Heart right ventricle (tissue), 16 donors: ENCODE results near the gene IFNL2. TPM values are rescaled to one million over a fixed set of nuclear protein-coding genes. Genes with fewer than 3 reads are reported as not detected.
A peak's percentile ranks its signal among the peaks of the same experiment; 100 is the strongest.

Experiments
- ATAC-seq, 8 donors: fragments of 200-7000 bp; cut with Tn5 transposase; one replicate each; pipeline ENCODE4 v1.9.1; 2020; ENCODE audit warnings: mild to moderate bottlenecking in 8 of 8, moderate library complexity in 8 of 8, moderate number of reproducible peaks in 1 of 8
- DNase-seq, 2 donors: peaks; one replicate each; pipeline ENCODE4 v3.0.0-alpha.2; 2020
- H3K27ac ChIP-seq, 10 donors: fragments of 200-600 bp; sonication (generic) in 2 of 10; one replicate each; pipeline versions ENCODE4 v1.5.0 to v1.8.0; 2020 to 2022; ENCODE audit warnings: mild to moderate bottlenecking in 3 of 10
- H3K27me3 ChIP-seq, 7 donors: fragments of 200-600 bp; one replicate each; pipeline ENCODE4 v1.8.0; 2021 to 2022; ENCODE audit warnings: mild to moderate bottlenecking in 2 of 7
- H3K36me3 ChIP-seq, 9 donors: fragments of 200-600 bp; sonication (generic) in 1 of 9; one replicate each; pipeline versions ENCODE4 v1.5.0 to v1.8.0; 2020 to 2022; ENCODE audit warnings: mild to moderate bottlenecking in 2 of 9
- H3K4me1 ChIP-seq, 9 donors: fragments of 200-600 bp; sonication (generic) in 1 of 9; one replicate each; pipeline versions ENCODE4 v1.5.0 to v1.8.0; 2020 to 2022; ENCODE audit warnings: mild to moderate bottlenecking in 4 of 9
- H3K4me3 ChIP-seq, 10 donors: fragments of 200-600 bp; sonication (generic) in 2 of 10; one replicate each; pipeline versions ENCODE4 v1.5.0 to v1.8.0; 2020 to 2022; ENCODE audit warnings: mild to moderate bottlenecking in 7 of 10, moderate library complexity in 2 of 10
- H3K9me3 ChIP-seq, 11 donors: fragments of 200-600 bp in 10 of 11; sonication (generic) in 2 of 11; one replicate each; pipeline versions ENCODE4 v1.5.0 to v1.8.0; 2013 to 2022; ENCODE audit warnings: mild to moderate bottlenecking in 2 of 11, control low read depth in 1 of 11, moderate library complexity in 1 of 11
- WGBS, 2 donors: extraction: QIAGEN DNeasy Blood & Tissue Kit; methylation state at CpG; one replicate each; pipeline ENCODE4 v1.1.7; 2013; ENCODE audit warnings: inconsistent platforms in 1 of 2; 5-methylcytosine and 5-hydroxymethylcytosine counted together
- intact Hi-C, 10 donors: fragments of 100-400 bp; cut with DNase I; formaldehyde crosslinking; loops; one replicate each; pipeline versions ENCODE4 v1.11.1 to v1.14.2; 2022
- polyA plus RNA-seq, 2 donors: library from polyadenylated mRNA; stranded (reverse); fragments of 200-250 nt; gene quantifications; one replicate each; pipeline ENCODE4 v1.2.3, GENCODE V29; 2013
- total RNA-seq, 10 donors: library from RNA; stranded (reverse); fragmentation: NEBNext Ultra II Directional in 3 of 10; extraction: Animal tissue kit (Norgen Biotek cat#: 25700) in 3 of 10; gene quantifications; one replicate each; pipeline versions ENCODE4 v1.2.1 to v1.2.4, GENCODE V29; 2021 to 2023
- TF ChIP-seq, protein P1 (sequence below), 9 donors: fragments of 200-600 bp; sonication (generic) in 2 of 9; IDR thresholded peaks; one replicate each; pipeline versions ENCODE4 v1.5.0 to v1.8.0; 2021 to 2022; ENCODE audit warnings: antibody characterized with exemption in 9 of 9, mild to moderate bottlenecking in 5 of 9, moderate library complexity in 1 of 9
- donor health status: Arrhythmogenic right ventricular cardiomyopathy.
- donor health status: ischemic (EF 13 %, LVEDD 7.1; RV severe dilation, severe dysfunction).
- donor health status: healthy with polysubstance abuse.
- donor health status: DM: no; HTN: yes; CAD: no.
- donor health status: DM: no; HTN: no; CAD: no.
- donor health status: ischemic (EF 25% LVEDD 6.9; RV normal size, moderate dysfunction).
- donor health status: ischemic (EF 25% LVEDD 5.7; RV mildly dilated, moderate dysfunction).
- donor health status: healthy.
- donor health status: DM: yes; HTN: yes; CAD: no.
- donor health status: Ischemic cardiomyopathy.
- donor health status: ischemic (EF 35%, LVEDD 5.7; RV mildly dilated, moderate dysfunction).
- donor health status: nonischemic (EF 11% LVEDD 7.7; RV severe dilation, severe dysfunction).
- donor health status: DM: yes; HTN: yes; CAD: no.
- donor health status: PGD.
- donor health status: ischemic (EF 29% LVEDD 5.4; RV normal size, mild dysfunction).
- donor health status: nonischemic (EF 23%, LVEDD 6.1; RV moderate dilation, normal function).

The IFNL2 gene
- total and polyA plus RNA-seq, 12 donors, result not detected

DNA sequence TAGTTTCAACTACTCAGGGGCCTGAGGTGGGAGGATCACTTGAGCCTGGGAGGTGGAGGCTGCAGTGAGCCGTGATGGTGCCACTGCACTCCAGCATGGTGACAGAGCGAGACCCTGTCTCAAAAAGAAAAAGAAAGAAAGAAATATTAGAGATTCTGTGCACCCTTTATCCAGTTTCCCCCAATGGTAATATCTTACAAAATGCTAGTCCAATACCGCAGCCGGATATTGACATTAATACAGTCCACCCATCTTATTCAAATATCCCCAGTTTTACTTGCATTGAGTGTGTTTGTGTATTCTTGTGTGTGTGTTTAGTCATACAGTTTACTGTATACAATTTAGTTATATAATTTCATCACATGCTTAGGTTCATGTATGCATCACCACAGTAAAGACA is 11.0 kb upstream of the IFNL2 start:
- H3K4me1 ChIP-seq, result no peaks in the 10 kb centered on the region
- peaks cover 0 to 81% (median 50%) of the 10 kb centered on the region in 7 donors for H3K27me3 ChIP-seq
- TF ChIP-seq, protein P1, sequence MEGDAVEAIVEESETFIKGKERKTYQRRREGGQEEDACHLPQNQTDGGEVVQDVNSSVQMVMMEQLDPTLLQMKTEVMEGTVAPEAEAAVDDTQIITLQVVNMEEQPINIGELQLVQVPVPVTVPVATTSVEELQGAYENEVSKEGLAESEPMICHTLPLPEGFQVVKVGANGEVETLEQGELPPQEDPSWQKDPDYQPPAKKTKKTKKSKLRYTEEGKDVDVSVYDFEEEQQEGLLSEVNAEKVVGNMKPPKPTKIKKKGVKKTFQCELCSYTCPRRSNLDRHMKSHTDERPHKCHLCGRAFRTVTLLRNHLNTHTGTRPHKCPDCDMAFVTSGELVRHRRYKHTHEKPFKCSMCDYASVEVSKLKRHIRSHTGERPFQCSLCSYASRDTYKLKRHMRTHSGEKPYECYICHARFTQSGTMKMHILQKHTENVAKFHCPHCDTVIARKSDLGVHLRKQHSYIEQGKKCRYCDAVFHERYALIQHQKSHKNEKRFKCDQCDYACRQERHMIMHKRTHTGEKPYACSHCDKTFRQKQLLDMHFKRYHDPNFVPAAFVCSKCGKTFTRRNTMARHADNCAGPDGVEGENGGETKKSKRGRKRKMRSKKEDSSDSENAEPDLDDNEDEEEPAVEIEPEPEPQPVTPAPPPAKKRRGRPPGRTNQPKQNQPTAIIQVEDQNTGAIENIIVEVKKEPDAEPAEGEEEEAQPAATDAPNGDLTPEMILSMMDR (IDR thresholded peaks at IDR 0.05), result no peak
- H3K27ac ChIP-seq, result no peak overlapping the region
- H3K4me3 ChIP-seq, result no peak overlapping the region
- no peaks in the 10 kb centered on the region for H3K36me3 ChIP-seq
- DNase-seq (no peak), ATAC-seq (no peak)
- 94 to 96% methylated on average over 4 of the region's 4 CpGs for WGBS, 2 donors
- peaks cover 0 to 9% (median 0%) of the 10 kb centered on the region in 11 donors for H3K9me3 ChIP-seq
- intact Hi-C loops, result no loop called here

DNA sequence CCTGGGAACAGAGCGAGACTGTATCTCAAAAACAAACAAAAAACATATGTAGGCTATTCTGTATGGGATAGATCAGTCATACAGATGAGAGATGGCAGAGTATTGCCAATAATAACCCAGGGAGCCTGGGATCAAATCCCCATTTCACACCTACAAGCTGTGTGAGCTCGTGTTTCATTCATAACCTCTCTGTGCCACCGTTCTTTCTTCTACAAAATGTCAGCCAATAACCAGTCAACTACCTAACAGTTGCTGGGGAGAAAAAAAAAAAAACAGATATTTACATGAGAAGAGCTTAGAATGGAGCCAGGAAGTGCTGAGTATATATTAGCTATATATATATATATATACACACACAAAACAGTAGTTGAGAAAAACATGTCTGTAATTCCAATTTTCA is 6.5 kb upstream of the IFNL2 start:
- Histone ChIP-seq H3K4me3 (no peak overlapping the region), H3K27ac (no peak overlapping the region), H3K4me1 (peaks cover 0 to 10% (median 0%) of the 10 kb centered on the region in 9 donors), H3K36me3 (no peaks in the 10 kb centered on the region), H3K27me3 (peaks cover 14 to 89% (median 81%) of the 10 kb centered on the region in 7 donors), H3K9me3 (peaks cover 0 to 7% (median 0%) of the 10 kb centered on the region in 11 donors)
- TF ChIP-seq, protein P1 (IDR thresholded peaks at IDR 0.05), result no peak
- DNase-seq, result no peak
- no peak for ATAC-seq
- 83 to 86% methylated on average over 3 of the region's 3 CpGs for WGBS, 2 donors
- intact Hi-C loops, result no loop called here

DNA sequence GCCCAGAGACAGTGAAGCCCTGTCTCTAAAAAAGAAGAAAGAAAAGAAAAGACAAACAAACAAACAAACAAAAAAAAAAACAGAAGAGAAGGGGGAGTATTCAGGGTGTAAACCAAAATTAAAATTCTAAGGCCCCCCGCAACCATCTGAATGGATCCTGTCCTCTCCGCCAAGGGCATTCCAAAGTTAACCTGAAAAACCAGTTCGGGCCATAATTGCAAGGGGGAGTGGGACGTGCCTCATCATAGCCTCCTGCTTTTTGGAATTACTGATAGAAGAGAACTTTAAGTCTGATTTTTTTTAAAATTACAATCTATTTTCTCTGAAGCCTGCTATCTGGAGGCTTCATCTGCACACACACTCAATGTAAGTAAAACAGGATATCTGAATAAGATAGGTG is 5.7 kb upstream of the IFNL2 start:
- ATAC-seq, result no peak
- peaks cover 14 to 89% (median 80%) of the 10 kb centered on the region in 7 donors for H3K27me3 ChIP-seq
- H3K9me3 ChIP-seq, result no peaks in the 10 kb centered on the region
- 90 to 92% methylated on average over 4 of the region's 4 CpGs for WGBS, 2 donors
- no peaks in the 10 kb centered on the region for H3K36me3 ChIP-seq
- H3K4me1 ChIP-seq, result peaks cover 0 to 10% (median 0%) of the 10 kb centered on the region in 9 donors
- no peak overlapping the region for H3K4me3 ChIP-seq
- TF ChIP-seq, protein P1 (IDR thresholded peaks at IDR 0.05), result no peak
- intact Hi-C loops, result no loop called here
- DNase-seq, result no peak
- H3K27ac ChIP-seq, result no peak overlapping the region

DNA sequence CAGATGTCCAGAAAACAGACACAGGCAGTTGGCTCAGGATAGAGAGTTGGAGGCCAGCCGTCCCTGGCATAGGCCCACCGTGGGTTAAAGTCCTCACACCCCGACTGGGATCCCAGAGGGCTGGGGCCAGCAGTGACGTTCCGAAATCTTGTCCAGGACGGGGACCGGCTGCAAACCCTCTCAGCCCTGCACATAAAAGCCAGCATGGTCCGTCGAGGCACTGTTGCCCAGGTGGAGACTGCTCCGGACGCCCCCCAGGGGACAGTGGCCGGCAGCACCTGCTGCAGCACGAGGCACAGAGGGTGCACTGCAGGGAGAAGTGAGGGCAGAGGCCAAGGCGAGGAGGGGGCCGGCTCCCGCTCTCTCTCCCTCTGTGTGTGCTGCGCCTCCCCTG is 4.3 kb upstream of the IFNL2 start:
- Histone ChIP-seq H3K4me3 (no peak overlapping the region), H3K4me1 (peaks cover 0 to 10% (median 0%) of the 10 kb centered on the region in 9 donors), H3K27ac (no peak overlapping the region), H3K27me3 (peaks cover 14 to 86% (median 73%) of the 10 kb centered on the region in 7 donors), H3K9me3 (no peaks in the 10 kb centered on the region), H3K36me3 (no peaks in the 10 kb centered on the region)
- ATAC-seq, result peak in 1 of 8 donors; percentile 48
- DNase-seq, result no peak
- TF ChIP-seq, protein P1 (IDR thresholded peaks at IDR 0.05), result no peak
- intact Hi-C loops, result no loop called here
- 10 to 15% methylated on average over 17 of the region's 17 CpGs for WGBS, 2 donors
